Iris pigment epithelial cell (primary cell): ENCODE data around the gene POP7.

Source experiments
- DNase-seq: peaks from one replicate; pipeline ENCODE4 v3.0.0-alpha.2; 2011; ENCODE audit warnings: low read depth

The POP7 gene

DNA sequence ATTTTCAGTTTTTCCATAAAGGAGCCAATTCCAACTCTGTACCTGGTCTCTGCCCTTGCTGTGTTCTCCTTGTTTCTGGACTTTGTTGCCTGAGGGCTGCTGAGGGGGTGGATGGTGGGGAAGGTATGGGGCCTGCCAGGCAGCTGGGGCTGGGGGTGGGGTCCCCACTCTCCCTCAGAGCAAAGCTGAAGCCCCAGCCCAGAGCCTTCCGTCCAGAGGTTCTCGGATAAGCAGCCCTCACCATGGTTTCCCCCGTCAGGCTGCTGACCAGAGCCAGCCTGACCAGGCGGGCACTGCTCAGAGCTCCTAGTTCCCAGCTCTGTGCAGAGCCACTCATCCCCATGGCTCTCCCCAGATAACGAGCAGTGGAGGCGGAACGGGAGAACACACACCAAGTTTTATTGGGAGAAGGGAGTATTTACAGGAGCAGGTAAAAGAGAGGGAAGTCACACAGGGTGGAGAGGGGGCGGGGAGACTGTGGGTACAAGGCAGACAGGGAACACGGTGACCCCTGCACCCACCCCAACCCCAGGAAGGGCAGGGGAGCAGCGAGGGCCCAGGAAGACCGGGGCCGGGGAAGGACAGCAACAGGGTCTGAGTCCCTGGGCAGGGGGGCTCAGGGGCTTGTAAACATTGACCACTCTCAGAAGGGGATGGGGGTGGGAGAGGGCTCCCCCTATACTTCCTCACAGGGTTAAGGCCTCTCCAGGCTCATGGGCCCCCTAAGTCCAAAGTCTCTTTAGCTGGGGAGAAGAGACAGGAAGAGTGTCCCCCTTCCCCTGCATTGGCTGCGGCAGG lies 26.6 kb upstream of the POP7 start:
- DNase-seq = no peak

DNA sequence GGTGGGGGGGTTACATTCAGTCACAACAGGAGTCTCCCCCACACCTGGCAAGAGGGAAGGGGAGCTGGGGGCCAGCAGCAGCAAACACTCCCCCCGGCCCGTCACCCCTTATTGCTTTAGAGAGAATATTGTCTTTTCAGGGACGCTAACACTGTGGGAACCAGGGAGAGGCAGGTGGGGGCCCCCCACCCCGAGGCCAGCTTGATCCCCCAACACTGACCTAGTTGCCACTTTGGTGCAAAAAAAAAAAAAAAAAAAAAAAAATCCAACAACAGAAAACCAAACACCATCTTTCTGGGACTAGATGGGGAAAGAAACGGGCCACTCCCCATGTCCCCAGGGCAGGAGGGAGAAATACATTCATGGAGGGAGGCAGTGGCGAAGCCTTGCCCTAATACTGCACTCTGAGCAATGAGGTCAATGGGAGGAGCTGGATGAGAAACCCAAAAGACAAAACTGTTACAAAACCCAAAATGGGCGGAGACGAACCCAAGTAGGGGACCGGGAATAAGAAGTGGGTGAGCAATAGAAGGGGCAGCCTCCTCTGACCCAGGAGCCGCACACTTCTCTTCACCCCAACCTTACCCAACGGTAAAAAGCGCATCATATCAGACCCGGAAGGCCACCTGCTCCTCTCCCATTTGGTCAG lies 25.9 kb upstream of the POP7 start:
- DNase-seq = no peak

DNA sequence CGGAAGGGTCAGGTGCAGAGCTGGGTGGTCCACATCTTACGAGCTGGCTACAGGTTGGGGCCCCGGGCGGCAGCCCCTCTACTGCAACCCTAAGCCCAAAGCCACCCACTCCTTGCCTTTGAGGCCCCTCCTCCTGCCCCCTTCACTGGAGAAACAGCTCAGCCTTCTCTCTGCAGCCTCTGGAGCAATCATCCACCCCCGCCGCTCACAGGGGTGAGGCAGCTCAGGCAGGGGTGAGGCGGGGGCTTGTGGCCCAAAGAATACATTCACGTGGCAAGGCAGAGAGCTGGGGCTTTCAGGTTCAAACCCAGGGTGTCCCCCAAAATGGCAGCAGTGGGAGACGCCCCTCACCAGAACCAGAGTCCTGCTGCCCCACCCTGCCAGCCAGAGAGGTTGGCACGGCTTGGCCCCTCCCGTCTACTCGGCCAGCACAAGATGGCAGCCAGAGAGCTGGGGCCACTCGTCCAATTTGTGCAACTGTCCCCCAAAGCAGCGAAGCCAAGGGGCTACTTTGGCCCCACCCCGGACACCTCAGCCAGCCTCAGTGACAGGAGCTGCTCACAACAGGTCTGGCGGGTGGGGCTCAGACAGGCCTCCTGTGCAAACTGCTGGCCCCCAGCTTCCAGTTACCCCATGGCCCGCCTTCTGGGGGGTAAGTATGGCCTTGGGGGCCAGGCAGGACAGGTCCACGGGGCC lies 25.2 kb upstream of the POP7 start:
- no peak for DNase-seq

DNA sequence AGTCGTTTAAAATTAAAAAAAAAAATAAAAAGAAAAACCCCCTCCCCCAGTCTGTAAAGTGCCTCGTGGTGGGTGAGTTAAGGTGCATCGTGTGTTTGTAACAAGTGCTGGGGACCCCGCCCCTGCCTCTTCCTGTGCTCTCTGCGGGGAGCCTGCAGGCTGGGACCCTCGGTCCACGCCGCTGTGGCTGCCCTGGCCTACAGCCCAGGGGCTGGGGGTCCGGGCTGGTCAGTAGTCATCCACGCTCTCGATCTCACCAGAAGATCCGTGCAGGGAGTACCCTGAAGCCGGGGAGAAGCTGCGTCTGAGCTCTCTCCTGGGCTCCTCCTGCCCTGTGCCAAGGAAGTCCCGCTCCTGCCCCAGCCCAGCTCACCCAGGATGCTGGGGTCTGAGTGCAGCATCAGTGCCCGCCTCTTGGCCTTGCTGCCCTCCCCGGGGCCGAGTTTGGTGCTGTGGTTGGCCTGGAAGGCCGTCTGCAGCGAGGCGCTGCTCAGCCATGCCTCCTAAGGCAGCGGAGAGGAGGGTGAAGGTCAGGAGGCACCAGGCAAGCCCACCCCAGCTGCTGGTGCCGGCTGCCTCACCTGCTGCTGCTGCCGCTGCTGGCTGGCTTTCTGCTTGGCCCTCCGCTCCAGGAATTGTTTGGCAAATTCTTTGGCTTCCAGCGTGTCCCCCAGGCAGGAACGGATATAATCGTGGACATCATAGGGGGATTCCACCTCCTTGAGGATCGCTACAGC lies 24.3 kb upstream of the POP7 start:
- no peak for DNase-seq

DNA sequence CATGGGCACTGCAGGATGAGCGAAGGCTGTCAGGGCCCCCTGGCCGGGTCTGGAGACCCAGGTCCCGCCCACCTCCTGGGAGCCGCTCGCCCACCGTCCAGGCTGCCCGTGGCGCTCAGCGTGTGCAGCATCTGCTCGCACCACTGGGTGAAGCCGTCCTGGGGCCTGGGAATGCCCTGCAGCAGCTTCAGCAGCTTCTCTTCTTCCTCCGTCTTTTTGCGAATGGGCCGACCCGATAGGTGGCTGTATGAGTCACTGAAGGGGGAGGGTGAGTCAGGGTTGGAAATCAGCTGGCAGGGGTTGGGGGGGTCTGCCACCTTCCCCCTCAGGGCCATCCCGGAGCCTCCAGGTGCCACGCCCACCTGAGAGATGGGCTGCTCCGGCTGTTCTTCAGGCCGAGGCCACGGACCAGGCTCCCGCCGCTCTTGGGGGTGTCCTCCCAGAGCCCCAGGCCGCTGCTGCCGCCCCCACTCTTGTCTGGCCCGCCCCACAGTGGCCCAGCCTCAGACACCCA lies 23.6 kb upstream of the POP7 start:
- DNase-seq = peak; percentile 35

DNA sequence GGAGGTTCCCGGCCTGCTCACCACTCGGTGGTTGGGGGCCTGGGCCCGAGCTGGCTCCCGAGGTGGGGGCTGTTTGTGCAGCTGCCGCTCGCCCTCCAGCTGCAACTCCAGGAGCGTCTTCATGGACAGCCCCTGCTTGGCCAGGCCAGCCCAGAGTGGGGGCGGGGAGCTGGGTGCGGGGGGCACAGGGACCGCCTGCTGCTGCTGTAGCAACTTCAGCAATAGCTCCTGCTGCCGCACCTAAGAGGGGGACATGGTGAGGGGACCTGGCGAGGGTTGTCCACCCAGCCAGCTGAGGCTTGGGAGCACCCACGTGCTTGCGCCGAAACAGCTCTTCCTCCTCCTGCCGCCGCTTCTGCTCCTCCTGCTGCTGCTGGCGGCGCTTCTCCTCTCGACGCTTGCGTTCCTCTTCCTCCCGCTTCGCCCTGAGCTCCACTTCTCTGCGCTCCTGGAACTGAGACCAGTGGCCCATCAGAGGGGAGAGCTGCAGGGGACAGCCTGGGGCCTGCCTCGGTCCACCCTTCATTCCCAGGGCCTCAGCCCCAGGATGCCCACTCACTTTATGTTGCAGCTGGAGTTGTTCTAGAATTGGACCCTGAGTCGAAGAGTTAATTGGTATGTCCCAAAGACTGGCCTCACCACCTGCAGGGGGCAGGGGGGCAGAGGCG lies 22.8 kb upstream of the POP7 start:
- no peak for DNase-seq

DNA sequence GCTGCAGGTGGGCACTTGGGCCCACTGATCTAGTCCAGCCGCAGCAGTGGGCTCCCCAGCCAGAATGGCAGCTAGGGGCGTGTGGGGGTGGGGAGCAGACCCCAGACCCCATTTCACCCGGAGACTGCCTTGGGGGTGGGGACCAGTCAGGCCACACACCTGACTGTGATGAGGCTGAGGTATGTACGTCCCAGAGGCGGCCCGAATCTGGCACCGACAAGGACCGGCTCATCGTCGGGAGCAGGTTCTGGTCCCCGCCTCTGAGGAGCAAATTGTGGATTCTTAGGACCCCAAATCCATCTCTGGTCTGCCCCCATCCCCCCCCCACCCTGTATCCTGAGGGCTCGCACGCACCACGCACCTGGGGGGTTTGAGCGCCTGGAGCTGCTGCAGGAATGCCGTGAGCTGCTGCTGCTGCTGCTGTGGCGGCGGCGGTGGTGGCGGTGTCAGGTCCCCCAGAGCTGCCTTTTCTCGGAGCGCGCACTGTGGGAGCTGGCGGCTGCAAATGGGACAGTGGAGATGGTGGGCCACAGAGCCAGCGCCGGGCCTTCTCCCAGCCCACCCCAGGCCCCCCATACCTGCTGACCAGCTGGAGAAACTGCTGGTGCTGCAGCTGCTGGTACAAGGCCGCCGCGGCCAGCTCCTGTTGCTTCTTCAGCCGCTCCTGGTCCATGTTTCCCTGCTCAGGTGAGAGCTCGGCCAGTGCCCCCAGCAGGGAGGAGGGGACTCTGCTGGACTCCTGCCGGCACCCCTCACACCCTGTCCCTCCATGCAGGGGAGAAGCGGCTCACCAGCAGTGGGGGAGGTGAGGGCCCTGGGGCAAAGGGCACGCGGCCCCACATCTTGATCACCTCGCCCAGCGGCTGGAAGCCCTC lies 22.0 kb upstream of the POP7 start:
- DNase-seq = no peak

DNA sequence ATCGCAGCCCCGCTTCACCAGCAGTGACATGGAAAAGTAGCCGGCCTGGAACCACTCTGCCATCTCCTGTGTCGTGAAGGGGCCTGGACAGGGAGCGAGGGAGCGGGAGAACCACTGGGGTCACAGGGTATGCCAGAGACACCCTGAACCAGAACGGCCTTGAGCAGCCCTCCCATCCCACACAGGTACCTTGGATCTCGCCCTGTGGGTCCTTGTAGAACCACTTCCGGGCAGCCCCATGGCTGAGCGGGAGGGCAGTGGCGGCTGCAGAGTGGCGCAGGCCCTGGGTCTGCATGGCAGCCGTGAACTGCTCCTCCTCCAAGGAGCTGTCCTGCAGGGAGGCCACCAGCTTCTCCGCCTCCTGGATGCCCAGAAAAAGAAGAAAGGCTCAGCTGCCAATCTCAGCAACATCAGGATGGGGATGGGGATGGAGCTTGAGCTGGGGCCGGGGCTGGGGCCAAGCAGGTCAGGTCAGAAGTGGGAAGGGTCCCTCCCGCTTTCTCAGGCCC lies 21.3 kb upstream of the POP7 start:
- DNase-seq = no peak

DNA sequence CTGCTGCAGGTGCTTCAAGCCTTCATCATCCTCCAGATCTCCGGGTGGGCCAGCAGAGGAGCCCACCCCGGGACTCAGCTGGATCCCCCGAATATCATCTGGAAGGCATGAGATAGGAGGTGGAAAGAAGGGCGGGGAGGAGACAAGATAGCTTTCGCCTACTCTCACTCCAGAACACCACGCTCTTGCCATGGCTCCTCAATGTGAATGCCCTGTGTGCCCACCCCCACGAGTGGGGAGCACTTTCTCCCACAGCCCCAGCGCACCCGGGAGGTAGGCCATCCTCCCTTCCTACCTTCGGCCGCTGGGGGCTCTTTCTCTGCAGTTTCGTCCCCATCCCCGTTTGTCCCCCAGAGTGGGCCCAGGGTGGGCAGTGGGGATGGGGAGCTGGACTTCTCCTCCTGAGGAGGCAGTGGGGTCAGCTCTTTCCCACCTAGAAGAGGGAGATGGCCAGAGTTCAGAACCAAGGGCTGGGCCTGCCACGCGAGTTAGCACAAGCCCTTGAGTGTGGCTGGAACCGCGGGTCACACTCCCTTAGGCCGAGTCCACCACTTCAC lies 20.8 kb upstream of the POP7 start:
- DNase-seq = no peak

DNA sequence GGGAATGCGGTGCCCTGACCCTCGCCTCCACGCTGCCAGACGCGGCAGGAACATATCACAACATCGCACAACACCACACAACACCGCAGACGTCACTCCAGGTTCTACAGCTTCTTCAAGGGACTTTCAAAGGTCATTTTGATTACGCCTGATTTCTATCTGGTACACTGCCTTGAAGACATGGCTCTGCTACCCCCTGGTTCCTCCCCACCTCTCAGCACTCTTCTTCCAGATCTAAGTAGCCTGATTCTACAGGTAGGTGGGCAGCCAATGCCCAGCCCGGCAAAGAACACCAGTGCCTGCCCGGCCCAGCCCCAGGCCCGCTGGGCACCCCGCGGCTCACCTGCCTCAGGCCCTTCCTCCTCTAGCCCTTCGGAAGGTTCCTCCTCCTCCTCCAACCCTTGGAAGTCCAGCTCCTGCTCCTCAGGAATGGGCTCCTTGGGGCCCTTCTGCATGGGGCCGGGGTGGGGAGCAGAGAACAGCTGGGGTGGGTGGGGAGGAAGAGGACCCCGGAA lies 20.2 kb upstream of the POP7 start:
- DNase-seq = no peak

DNA sequence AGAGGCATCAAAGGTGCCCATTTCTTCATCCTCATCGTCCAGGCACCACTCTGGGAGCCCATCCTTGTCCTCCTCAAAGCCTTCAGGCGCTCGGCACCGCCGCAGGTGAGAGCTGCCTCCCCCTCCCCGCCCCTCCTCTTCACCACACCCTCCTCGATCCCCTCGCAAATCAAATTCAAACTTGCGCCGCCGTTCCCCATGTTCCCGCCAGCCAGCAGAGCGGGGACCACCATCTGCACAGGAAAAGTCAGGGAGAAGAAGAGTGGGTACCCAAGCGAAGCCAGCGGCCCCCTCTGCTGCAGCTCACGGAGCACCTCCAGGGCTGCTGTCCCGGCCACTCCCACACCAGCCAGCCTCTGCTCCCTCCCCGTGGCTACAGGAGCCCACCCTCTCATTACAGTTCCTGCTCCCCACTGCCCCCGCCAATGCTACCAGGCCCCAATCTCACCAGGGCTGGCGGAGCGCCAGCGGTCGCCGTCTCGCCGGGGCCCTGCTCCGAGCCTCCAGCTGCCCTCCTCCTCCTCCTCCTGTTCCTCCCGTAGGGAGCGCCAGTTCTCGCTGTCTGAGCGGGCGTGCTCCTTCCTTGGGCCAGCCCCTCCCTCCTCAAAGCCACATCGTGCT lies 19.6 kb upstream of the POP7 start:
- DNase-seq = no peak

DNA sequence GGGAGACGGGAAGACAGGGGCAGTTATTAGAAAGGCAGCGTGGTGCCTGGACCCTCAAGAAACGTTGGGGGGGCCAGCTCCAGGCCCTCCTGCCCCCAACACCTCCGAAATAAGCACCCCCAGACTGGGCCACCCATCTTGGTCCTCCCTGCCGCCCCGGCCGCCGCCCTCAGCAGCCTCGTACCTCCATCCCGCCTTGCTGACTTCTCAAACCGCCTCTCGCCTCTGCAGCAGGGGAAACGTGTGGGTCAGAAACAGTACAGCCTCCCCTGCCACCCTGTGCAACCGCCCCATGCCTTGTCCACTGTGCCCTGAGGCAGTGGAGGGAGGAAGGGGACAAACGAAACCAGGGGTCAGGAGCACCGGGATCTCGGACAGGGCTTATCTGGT lies 19.1 kb upstream of the POP7 start:
- no peak for DNase-seq

DNA sequence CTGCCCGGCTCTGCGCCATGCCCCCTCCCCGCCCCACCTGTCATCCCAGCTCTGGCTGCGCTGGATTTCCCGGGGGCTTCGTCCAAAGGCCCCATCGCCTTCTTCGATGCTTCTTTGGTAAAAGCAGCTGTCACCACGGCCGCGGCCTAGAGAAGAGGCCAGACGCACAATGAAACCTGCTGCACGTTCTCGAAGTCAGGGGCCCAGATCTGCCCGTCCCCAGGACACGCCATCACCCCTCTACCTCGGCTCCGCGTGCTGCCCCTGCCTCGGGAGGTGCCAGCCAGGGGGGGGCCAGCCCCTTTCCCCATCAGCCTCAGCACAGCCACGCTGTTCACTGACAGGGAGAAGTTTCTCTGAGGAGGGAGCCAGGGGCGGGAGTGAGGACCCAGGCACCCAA lies 18.7 kb upstream of the POP7 start:
- no peak for DNase-seq

DNA sequence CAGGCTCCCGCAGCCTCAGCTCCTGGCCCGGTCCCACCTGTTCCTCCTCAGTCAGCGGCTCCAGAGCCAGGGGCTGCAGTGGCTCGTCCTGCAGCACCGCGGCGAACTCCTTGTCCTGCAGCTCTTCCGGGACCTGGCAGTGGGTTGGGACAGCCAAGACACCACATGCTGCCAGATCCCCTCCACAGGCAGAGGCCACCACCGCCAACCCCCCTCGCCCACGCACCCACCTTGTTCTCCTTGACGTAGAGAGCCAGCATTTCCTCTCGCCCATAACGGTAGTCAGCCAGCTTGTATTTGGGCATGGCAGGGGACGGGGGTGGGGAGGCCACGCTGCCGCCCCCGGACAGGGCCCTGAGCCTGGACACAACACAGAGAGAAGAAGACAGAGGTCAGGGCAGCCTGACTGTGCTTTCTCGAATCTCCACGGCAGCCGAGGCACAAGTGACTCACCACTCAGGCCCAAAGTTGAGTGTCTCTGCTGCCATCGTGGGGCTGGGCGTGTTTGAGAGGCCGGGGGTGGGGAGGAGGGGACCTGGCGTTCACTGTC lies 18.1 kb upstream of the POP7 start:
- DNase-seq = peak; percentile 43

DNA sequence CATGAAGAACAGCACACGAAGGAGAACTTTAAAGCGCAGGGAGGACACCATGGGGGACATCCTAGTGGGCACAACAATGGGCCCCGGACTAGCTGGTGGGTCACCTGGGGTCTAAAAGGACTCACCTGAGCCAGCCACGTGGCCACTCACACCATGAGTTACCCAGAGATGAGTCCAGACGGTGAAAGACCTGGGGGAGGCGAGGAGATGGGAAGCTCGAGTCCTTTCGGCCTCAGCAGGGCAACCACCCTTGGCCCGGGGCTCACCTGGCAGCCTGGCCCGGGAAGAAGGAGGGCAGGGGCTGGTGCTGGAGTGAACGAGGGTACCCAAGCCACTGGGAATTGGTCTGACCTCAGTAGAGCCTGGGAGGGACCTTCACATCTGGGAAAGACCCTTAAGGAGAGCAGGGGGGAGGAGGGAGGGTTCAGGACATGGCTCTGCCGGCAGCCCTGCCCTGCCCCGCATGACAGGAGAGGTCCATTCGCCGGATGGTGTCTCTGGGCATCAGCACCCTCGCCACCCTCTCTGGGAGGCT lies 17.5 kb upstream of the POP7 start:
- no peak for DNase-seq

DNA sequence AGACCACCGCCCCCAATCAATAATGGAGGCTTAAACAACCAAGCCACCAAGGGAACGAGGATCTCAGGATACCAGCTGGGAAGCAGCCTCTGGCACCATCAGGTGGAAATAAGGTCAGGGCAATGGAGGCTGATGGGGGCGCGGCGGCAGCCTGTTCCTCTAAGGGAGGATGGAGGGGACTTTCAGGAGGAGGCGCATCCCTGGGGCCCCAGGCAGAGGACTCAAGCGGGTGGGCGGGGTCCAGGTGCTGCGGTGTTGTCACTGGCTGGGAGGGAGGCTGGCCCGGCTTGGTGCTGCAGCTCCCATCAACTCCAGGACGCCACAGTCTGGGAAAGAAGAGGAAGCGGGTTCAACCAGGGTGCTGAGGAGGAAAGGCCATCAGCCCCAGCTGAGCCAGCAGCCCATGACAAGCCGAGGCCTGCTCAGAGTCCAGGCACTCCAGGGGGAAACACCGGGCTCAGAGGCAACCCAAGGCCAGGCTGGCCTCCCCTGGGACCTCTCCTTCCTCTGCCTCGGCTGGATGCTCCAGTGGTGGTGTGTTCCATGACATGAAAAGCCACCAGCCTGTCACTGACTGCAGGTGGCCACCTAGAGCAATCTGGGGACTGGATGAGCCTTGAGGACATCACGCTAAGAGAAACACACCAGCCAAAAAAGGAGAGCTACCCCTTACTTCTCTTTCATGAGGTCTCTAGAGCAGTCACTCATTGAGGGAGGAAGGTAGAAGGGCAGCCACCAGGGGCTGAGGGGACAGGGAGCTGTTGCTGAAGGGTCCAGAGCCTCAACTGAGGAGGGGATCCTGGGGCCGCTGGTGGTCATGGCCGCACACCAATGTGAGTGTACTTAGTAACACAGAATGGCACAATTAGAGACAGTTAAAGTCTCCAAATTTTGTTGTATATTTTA lies 16.4 kb upstream of the POP7 start:
- no peak for DNase-seq

DNA sequence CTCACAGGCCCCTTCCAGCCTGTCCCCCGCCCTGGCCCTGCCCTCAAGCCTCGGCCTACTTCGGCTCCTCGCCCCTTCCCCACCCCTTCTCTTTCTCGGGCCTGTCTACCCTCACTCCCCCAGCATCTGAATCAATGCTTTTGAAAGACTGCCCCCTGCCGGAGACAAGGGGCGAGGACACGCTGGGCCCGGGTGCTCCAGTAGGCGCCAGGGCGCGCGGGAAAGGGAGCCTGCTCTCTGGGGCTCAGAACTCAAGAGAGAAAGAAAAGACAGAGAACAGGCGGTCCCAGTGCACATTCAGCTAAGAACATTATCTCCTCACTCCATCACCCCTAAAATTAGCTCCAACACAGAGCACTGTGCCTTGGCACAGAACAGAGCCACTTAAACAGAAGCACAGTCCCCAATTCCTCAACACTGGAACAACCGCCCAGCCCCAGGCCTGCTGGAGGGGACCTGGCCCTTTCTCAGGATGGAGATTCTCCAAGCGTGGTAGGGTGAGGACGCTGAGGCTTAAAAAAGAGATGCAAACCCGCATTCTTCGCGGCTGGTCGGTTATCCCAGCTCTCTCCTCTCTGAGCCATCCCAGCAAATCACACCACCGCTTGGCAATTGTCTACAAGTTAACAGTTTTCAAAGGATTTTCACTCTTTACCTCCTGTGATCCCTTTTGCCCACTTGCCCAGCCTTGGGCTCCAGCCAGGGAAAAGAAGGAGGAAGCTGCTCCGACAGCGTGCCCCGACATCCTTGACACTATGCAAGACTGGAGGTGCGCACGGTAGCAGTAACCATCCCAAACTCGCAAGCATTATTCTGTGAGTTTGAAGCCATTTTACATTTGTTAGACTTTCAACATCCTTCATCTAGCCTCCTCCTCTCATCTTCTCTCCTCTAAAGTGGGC lies 14.0 kb upstream of the POP7 start:
- peak; percentile 63 for DNase-seq
